Bronchial epithelial cell (primary cell): ENCODE measurements around the gene EIF2AK3. TPM values are rescaled to one million over a fixed set of nuclear protein-coding genes. Genes with fewer than 3 reads are reported as not detected.

Experiments
- DNase-seq: peaks from one replicate; pipeline ENCODE4 v3.0.0-alpha.2; 2010; ENCODE audit warnings: low read depth
- FAIRE-seq: peaks from 2 replicates; lab custom pipeline; 2011; peaks lifted over from hg19 to GRCh38; lab: Jason Lieb, UNC
- H3K27me3 ChIP-seq: 2 replicates; pipeline ENCODE4 v1.5.1; 2011; ENCODE audit warnings: low read length; ENCODE audit not compliant: control insufficient read depth, insufficient read depth
- H3K36me3 ChIP-seq: 2 replicates; pipeline ENCODE4 v1.5.1; 2011; ENCODE audit warnings: low read length; ENCODE audit not compliant: control insufficient read depth, insufficient read depth
- H3K4me3 ChIP-seq: 2 replicates; pipeline ENCODE4 v1.5.1; 2011; ENCODE audit warnings: mild to moderate bottlenecking, low read depth, low read length, control low read depth
- total RNA-seq: library from RNA; depleted of rRNA; stranded (reverse); fragments of >200 nt; gene quantifications from 2 replicates; pipeline ENCODE4 v1.2.1, GENCODE V29; 2014
- TF ChIP-seq, protein P1 (sequence below): IDR thresholded peaks from 2 replicates; pipeline ENCODE4 v1.5.1; 2011; ENCODE audit warnings: mild to moderate bottlenecking, moderate library complexity, low read length, control low read depth, inconsistent platforms; ENCODE audit not compliant: insufficient read depth, severe bottlenecking

EIF2AK3 gene
- total RNA-seq, 1 donor from 2014 or later = 29.7 TPM

- Histone ChIP-seq H3K36me3 (no peaks in the 10 kb centered on the region), H3K27me3 (no peaks in the 10 kb centered on the region), H3K4me3 (no peak overlapping the region)
- TF ChIP-seq, protein P1, sequence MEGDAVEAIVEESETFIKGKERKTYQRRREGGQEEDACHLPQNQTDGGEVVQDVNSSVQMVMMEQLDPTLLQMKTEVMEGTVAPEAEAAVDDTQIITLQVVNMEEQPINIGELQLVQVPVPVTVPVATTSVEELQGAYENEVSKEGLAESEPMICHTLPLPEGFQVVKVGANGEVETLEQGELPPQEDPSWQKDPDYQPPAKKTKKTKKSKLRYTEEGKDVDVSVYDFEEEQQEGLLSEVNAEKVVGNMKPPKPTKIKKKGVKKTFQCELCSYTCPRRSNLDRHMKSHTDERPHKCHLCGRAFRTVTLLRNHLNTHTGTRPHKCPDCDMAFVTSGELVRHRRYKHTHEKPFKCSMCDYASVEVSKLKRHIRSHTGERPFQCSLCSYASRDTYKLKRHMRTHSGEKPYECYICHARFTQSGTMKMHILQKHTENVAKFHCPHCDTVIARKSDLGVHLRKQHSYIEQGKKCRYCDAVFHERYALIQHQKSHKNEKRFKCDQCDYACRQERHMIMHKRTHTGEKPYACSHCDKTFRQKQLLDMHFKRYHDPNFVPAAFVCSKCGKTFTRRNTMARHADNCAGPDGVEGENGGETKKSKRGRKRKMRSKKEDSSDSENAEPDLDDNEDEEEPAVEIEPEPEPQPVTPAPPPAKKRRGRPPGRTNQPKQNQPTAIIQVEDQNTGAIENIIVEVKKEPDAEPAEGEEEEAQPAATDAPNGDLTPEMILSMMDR = no peak
- FAIRE-seq (no peak), DNase-seq (no peak)
Observed at GRCh38 chr2:88608184-88608583, 19.1 kb downstream of the EIF2AK3 start.

DNA sequence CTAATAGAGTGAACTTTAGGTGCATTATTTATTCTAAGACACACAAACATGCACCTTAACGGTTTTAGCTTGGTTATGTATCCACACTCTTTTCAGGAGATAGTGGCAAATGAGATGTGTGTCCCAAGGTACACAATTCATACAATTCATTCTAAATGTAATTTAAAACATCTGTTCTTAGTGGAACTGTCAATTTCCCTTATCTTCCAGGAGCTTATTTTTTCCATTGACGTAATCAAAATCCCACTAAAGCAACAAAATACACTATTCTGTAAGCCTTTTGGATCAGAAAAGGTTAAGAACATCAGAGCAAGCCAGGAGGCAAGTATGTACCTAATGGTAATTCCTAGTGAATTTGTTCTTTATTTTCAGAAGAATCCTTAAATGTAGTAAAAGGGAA, 19.8 kb downstream of the EIF2AK3 start:
- H3K27me3 ChIP-seq = no peaks in the 10 kb centered on the region
- H3K4me3 ChIP-seq = no peak overlapping the region
- TF ChIP-seq, protein P1 = no peak
- FAIRE-seq = no peak
- no peak for DNase-seq
- no peaks in the 10 kb centered on the region for H3K36me3 ChIP-seq

- Histone ChIP-seq H3K27me3 (no peaks in the 10 kb centered on the region), H3K36me3 (no peaks in the 10 kb centered on the region), H3K4me3 (no peak overlapping the region)
- FAIRE-seq (no peak), DNase-seq (no peak)
- TF ChIP-seq, protein P1 = no peak
Observed at GRCh38 chr2:88606371-88607030, 20.8 kb downstream of the EIF2AK3 start.

GRCh38 chr2:88603146-88603545, 24.1 kb downstream of the EIF2AK3 start:
- FAIRE-seq = no peak
- TF ChIP-seq, protein P1 = no peak

DNA sequence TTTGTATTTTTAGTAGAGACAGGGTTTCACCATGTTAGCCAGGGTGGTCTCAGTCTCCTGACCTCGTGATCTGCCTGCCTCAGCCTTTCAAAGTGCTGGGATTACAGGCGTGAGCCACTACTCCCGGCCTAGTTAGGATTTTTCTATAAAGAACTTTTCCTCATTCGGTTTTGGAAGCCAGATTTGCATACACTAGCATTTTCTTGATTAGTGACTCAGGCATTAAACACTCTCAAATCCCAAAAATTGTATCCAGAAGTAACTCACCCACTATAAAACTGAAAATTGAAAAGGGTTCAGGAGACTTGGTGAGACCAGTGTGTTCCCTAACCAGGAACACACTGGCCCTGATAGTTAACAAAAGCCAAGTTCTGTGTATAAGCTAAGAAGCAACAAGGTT, 25.2 kb downstream of the EIF2AK3 start:
- no peaks in the 10 kb centered on the region for H3K27me3 ChIP-seq
- DNase-seq (no peak), FAIRE-seq (no peak)
- no peaks in the 10 kb centered on the region for H3K36me3 ChIP-seq
- H3K4me3 ChIP-seq = no peak overlapping the region
- TF ChIP-seq, protein P1 = no peak

More at GRCh38 chr2:88603146-88603545, 24.1 kb downstream of the EIF2AK3 start:
- Histone ChIP-seq H3K4me3 (no peak overlapping the region), H3K36me3 (no peaks in the 10 kb centered on the region), H3K27me3 (no peaks in the 10 kb centered on the region)
- no peak for DNase-seq

GRCh38 chr2:88601286-88601685, 26.0 kb downstream of the EIF2AK3 start:
- DNase-seq (no peak), FAIRE-seq (no peak)
- TF ChIP-seq, protein P1 = no peak
- H3K36me3 ChIP-seq = no peaks in the 10 kb centered on the region
- no peaks in the 10 kb centered on the region for H3K27me3 ChIP-seq
- H3K4me3 ChIP-seq = no peak overlapping the region
